Limb (tissue), 2 donors: ENCODE results near the gene AFG3L2.

Source experiments
- DNase-seq, 2 donors: peaks; one replicate each; pipeline ENCODE4 v3.0.0-alpha.2; 2016; ENCODE audit errors: extremely low spot score in 2 of 2

The AFG3L2 gene

DNA sequence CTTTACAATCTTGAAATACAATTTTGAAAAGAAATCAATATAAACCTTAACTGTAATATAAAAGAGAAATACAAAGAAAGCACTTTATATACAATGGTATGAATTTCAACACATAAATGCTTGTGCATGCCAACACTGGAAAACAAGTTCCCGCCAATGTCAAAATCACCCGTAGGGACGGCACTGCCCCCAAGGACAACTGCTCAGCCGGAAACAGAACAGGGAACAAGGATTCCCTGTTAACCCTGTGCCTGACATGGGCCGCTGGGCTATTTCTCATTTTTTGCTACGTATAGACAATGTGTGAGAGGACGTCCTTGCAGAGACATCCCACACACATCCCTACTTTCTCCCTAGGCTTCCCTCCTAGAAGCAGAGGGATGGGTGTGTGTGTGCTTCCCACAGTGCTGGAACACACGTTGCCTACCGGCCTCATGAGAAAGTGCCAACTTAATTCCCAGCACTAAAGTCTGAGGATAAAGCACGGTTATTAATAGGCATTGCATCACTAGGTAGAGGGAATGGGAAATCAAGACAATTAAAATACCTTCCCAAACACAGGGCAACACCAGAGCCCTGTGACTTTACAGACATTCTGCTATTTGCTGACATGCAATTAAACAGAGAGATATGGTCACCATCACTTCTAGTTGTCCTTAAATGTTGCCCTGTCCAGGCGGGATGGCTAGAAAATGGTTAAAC is 14.4 kb downstream of the AFG3L2 start:
- DNase-seq: no peak

DNA sequence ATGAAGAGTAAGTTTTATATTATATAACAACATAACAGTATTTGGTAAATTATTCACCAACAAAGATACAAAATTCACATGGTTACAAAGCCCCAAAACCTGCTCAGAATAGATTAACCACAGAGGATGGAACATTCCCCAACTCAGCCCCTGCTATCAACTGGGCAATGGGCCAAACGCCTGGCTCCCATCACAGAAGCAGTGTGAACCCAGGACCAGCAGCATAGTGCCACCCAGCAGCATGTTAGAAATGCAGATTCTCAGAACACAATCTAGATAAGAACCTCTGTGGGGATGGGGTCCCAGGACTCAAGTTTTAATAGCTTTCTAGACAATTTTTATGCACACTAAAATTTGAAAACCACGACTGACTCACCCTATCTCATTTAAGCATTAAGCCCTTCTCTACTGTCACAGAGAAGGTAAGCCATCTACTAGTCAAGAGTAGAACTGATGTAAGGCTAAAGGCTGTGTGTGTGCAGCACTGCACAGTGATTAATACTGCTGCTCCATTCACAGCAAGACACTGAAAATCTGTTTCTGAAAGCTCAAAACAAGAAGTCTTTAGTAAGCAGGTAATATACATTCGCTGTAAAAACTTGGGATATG is 15.2 kb downstream of the AFG3L2 start:
- no peak for DNase-seq

DNA sequence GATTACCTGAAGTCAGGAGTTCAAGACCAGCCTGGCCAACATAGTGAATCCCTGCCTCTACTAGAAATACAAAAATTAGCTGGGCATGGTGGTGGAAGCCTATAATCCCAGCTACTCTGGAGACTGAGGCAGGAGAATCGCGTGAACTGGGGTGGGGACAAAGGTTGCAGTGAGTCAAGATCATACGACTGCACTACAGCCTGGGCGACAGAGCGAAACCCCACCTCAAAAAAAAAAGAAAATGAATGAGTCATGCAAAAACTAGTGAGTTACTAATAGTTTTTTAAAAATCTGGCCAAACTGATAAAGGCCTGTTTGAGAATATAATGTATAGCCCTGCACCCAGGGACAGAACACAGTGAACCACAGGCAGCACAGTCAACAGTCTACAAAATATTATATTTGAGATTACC is 17.5 kb downstream of the AFG3L2 start:
- DNase-seq: no peak

DNA sequence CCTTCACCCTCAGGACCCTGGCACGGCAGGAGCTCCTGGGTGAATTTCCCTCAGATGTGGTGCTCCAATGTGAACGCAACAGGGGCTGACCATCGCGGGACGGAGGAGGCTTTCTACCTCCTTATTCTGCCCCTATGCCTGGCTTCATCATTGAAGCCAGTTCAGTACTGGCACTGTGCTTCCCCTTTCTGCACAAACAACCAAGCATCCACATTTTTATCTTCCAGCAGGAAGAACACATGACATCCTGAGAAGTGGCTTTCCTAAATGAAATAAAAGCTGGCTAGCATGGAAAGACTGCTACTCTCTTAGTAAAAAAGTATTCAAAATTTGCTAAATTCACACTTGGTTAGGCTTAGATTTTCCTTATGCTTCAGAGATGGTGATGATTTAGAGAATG is 24.8 kb downstream of the AFG3L2 start:
- no peak for DNase-seq

DNA sequence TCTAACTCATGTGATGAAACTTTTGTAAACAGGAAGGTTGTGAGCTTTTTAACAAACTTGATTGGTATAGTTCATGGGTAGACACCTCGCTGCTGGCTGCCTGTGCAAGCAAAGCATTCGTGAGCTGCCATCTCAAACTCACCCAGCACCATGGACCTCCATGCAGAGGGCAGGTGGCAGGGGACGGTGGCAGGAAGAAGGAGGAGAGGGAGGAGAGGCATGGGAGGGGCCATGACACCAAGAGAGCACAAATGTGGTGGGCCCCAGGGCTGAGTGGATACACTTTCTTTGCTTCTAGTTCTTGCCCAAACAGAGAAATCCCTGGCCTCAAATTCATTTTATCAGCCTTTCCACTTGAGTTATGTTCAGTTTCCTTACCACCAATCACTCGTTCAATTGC is 29.1 kb downstream of the AFG3L2 start:
- no peak for DNase-seq

DNA sequence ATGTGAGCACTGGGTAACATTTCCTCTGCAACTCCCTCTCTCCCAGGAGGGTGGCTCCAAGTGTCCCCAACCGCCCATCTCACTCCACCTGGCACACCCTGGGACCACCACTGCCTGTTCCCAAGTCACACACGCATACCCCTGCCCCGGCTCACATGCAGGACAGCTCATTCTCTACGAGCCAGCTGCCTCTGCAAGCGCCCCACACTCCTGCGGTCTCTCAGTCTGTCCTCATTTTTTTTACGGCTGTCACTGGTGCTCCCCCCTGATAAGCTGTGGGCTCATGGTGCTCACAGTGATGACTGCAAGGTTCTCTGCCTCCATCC is 30.8 kb downstream of the AFG3L2 start:
- no peak for DNase-seq

DNA sequence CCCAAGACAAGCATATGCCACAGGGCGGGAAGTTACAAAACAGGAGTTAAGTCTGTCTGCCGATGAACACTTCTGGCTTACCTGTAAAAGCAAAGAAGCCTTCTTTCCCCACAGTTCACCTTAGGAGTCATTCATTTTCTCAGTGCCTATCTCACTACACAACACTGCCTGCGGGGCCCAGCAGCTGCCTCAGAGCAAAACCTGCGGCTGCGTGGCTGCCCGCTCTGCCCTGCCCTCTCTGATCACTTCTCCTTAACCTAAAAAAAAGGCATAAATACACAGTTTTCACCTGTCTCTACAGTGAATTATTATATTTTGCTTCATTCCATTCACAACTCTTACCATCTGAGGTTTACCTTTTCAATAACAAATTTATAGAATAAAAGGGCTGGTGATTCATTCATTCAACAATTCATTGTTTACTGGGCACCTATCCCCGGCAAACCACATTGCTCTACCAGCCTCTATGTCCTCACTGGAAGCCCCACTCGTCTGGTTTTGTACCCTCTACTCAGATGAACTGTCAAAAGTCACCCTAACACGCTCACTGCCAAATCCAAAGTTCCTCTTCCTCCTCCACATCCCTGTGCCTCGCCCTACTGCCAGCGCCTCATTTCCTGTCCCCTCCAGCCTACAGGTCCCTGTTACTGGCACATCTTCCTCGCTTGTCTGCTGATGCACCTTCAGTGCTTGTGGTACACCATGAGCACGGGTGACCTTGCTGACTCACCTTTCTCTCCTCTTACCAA is 31.4 kb downstream of the AFG3L2 start:
- DNase-seq: no peak

DNA sequence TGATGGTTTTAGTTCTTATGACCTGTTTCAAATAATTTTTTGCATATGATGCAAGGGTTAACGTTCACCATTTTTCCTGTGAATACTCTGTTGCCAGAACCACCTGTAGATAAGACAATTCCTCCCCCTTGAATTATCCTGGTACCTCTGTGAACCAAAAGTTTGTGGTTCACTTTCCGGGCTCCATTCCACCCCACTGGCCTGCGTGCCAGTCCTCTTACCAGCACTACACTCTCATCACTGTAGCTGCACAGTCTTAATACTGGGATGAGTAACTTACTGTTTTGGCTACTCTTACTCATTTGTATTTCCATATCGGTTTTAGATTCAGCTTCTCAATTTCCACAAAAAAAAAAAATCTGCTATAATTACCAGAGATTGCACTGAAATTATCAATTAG is 34.4 kb downstream of the AFG3L2 start:
- no peak for DNase-seq

DNA sequence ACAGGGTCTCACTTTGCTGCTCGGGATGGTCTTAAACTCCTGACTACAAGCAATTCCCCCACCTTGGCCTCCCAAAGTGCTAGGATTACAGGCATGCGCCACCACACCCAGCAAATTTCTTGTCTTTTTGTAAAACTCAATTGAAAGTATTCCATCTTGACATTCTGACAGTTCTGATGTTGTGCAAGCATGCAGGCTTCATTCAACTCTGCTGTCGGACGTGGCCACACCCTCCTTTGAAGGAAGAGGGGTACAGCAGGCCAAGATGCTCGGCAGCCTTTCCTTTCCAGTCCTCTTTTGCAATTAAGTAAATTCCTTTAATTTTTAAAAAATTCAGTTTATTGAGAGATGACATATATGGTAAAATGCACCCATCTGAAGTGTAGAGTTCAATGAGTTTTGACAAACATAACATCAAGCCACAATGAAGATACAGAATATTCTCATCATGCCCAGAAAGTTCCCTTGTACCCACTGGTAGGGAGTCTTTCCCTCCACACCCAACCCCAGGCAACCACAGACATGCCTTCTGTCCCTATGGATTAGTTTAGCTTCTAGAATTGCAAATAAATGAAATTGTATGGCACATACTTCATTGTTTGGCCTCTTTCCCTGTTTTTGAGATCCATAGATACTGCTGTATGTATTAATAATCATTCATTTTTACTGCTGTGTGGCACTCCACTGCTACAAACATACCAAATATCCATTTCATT is 35.9 kb downstream of the AFG3L2 start:
- DNase-seq: no peak

DNA sequence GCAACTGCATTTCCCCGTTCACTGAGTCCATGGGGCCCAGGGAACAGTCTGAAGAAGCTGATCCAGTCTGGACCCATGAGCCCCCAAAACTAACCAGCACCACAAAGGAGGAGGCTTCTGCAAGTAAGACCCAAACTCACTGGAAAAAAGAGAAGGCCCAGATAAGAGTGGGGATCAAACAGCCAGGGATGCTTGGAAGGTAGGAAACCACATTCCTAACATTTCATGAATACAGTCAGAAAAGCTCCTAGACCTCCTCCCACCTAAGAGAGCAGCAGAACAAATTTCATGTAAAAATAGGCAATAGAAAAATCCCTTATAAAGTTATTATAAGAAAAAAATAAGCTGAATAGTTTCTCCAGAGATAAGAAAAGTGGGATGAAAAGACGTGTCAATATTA is 38.6 kb downstream of the AFG3L2 start:
- no peak for DNase-seq

DNA sequence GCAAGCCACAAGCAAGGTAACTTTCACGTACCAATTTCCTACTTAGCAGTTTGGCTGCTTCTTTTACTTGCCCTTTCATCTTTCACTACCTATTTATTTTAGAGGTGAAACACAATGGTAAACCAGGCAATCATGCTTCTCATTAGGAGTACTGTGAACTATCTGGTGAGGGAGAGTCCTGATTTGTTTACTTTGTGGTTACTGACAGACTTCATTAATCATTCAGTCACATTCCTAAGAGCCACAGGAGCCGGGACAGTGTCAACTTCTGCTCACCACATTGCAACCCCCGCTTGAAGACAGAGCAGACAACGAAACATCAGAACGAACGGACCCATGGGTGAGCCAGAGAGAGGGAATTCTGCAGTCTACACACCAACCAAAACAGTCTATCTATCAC is 40.1 kb downstream of the AFG3L2 start:
- no peak for DNase-seq

DNA sequence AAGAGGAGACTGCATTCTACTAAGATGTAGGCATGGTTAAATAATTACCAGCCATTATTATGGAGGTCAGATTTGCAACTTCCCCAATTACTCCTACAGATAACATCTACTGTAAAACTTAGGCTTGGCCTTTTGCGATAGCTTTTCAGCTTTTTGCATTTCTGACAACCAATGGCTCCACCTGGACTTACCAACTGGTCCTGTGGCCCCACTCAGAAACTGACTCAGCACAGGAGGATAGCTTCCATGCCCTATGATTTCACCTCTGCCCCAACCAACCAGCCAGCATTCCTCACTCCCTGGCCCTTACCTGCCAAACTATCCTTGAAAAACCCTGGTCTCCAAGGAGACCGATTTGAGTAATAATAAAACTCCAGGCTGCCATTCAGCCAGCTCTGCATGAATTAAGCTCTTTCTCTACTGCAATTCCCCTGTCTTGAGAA is 40.8 kb downstream of the AFG3L2 start:
- no peak for DNase-seq

DNA sequence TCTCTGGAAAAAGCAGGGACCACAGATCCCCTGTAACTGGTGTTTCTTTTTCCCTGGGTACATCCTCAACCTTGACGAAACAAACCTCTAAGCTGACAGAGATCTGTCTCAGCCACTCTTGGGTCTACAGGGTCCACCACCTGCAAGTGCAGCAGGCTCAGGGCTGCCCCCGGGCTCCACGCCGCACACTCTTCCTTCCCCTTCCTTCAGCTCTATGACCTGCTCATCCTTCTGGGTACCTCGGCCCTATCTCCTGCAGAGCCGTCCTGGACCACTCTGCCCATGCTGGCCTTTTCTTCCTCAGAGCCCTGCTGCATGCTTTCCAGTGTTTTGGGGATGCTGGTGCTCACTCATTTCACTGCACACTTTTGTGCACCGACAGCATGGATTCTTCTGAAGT is 41.5 kb downstream of the AFG3L2 start:
- DNase-seq: no peak

DNA sequence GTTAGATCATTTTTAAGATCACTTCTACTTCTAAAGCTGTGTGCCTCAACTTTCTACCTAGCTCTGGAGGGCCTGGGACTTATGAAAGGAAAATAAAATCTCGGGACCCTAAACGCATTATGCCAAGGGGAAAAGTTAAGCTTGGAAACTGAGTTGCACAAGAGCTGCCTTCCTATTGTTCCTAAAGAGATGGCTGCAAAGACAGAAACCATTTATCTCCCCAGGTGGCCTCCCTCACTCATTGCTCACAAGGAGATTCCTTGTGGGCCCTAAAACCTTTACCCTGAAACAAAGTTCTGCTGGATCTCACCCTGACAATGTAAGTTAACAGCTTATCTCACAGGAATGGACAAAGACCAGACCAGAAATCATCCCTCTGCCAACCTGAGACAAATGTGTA is 42.2 kb downstream of the AFG3L2 start:
- DNase-seq: no peak

DNA sequence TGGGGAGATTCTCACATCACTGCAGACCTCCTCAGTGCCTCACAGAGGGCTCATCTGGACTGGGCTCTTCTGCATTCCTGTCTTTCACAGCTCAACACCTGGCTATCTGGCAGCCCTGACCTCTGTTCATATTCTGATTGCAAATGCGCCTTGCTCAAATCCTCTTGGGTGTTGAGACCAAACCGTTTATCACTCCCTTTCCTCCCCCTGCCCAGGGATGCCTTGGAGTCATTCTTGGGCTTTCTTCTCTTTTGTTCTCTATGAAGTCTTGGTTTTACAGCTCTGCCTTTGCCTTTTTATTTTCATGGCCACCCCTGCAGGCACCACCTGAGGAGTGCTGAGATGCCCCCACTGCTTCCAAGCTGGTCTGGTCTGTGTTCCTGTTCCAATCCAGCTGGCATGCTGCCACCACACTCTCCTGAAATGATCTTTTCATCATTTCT is 42.6 kb downstream of the AFG3L2 start:
- DNase-seq: no peak

DNA sequence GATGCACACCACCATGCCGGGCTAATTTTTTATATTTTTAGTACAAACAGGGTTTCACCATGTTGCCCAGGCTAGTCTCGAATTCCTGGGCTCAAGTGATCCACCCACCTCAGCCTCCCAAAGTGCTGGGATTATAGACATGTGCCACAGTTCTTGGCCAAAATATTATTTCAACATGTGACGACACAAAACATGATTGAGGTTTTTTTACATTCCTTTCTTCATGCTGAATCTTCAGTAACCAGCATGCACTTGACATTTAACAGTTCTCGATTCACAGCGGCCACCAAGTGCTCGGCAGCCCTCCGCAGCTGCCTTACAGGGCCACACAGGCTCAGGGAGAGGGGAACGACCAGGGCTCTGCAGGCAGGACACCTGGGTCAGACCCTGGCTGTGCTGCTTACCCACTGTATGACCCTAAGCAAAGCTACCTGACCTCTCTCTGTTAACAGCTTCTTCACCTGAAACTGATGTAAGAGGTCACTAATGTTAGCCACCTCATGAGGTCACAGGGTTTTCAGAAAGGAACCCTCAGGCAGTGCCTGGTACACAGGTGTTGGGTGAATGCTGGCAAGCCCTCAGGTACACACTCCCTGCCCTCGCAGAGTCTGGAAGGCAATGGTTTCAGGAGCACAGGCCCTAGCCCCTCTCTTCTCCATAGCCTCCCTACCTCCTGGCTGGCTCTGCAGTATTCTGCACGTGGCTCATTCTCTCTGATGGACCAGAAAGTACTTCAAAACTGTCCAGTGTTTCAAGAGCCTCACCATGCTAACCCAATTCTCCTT is 43.3 kb downstream of the AFG3L2 start:
- DNase-seq: no peak

DNA sequence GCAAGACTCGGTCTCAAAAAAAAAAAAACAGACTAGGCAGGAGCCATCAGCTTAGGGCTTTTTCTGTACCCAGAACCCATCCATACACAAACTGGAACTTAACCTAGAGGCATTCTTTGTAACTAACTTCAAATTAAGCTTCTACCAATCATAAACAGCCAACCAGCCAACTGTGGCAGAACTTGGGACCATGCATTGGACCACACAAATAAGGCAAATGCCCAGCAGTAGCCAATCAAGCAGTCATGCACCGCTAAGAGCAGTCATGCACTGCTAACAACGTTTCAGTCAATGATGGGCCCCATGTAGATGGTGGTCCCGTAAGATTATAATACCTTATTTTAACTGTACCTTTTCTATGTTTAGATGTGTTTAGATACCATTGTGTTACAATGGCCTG is 46.3 kb downstream of the AFG3L2 start:
- no peak for DNase-seq

DNA sequence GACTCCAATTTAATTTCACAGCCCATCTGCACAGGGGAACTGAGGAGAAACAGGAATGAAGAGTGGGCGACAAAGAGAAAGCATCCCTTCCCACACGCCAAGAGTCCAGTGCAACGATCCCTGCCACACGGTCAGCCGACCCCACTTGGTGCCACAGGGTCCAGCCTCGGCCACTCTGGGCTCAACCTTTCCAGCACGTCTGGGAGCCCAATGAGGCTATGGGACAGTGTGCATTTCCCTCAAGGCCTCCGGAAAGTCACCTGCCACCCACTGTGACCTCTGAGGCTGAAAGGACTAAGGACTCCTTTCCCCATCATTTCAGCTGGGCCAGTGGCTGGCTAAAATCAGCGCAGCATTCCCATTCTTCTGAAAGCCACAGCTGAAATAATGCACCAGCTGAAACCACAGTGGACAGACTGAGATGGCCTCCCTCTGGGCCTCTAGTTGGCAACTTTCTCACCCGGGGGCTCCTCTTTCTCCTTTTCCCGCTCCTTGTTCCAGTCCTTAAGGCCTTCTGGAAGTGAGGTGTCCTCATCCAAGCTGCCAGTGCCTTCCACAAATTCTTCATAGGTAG is 47.8 kb downstream of the AFG3L2 start:
- no peak for DNase-seq

DNA sequence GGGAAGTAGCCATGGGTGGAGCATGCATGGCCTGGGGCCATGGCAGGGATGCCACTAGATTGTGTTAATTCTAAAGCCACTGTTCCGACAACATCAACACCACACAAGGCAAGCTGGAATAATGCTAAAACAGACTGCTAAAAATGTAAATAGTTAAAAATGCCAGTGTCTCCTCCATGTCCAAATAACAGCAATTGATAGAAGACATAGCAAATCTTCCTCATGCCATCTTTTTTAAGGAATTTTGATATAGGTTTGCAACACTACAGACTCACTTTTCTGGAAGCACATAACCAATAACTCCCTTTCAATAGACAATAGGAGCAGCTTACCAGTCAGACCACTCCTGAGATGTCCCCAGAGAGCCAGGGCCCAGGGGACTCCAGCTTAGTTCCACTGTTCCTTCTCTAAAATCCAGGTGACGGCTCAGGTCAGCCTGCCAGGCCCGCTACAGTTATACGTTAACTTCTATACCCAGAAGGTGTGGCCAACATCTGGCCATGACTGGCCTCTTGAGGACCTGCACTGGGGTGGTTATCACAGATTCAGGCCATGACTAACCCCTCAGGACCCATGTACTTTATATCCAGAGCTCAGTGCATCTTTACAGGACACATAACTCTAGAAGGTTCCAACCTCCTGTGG is 48.7 kb downstream of the AFG3L2 start:
- DNase-seq: no peak

DNA sequence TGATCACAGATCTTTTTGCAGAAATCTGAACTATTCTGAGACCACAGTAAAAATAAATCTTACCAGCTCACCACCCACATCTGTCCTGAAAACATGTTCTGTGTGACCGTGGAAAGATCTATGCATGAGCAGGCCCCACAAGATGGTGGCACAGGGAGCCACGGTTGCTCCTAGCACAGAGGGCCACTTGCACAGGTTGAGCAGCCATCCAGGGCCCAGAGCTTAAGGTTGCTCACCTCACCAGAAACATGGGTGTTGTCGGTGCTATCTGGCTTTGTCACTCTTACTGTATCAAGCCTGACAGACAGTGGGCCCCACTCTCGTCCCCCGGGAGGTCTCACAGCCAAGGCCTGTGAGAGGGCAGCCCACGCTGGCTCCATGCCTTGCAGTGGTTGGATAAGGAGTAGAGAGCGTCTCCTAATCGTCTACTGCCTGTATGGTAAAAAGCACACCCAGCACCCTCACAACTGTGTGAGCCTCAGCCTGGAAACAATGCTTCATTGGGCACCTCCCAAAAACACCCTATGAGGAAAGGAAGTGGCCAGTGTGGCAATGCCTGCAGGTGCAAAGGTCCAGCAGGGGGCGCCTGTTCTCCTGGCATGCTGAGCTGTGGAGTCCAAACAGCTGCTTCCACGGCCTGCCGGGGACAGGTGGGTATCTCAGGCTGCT is 49.4 kb downstream of the AFG3L2 start:
- peak; percentile 52 to 75 for DNase-seq
